Dermis microvascular lymphatic vessel endothelial cell (primary cell): Measurements from ENCODE around the gene TCERG1L. TPM values are rescaled to one million over a fixed set of nuclear protein-coding genes. Genes with fewer than 3 reads are reported as not detected.

Source experiments
- DNase-seq, 2 donors: peaks; one replicate each; pipeline versions ENCODE4 v3.0.0 to v3.0.0-alpha.2; 2010; ENCODE audit warnings: low read depth in 2 of 2
- total RNA-seq: library from RNA; depleted of rRNA; stranded (reverse); fragments of >200 nt; gene quantifications from 2 replicates; pipeline ENCODE4 v1.2.1, GENCODE V29; 2014

TCERG1L gene
- total RNA-seq, 1 donor from 2014 or later, result not detected

- no peak for DNase-seq
These were observed 5.0 kb upstream of the TCERG1L start for GRCh38 chr10:131316321-131317075.

GRCh38 chr10:131315344-131315743 lies 3.8 kb upstream of the TCERG1L start:
- no peak for DNase-seq

DNA sequence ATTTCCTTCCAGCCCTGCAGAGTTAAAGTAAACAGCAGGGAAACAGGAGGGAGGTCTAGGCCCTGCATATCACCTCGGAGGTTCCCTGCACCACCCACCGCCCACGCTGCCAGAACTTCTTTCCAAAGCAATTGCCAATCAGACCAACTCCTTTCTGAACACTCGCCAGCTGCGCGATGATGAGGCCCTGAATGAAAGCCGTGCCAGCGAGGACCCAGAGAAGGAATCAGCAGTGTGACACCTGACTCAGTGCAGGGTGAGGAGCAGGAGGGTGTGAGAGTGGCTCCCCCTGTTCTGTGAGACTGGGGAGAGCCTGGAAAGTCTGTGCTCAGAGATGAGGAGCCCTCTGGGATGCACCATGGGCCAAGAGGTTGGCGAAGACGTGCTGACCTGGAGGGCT lies 3.3 kb upstream of the TCERG1L start:
- DNase-seq, result no peak

DNA sequence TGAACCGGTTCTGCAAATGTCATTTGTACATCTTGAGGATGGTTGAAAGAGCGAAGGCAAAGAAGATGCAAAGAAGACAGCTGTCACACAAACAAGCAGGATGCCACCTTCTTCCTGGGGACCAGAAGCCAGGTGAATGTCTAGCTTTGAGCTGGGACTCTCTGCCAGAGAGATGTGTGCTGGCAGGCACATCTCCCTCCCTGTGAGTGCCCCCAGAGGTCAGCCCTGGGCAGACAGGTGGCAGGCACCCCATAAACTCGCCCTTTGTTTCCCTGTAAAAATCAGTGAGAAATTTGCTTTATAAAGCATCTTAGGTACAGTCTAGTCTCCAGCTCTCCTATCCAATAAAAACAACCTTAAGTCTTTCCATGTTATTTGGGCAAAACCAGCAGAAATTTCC lies 2.6 kb upstream of the TCERG1L start:
- no peak for DNase-seq

GRCh38 chr10:131313377-131313776 lies 1.9 kb upstream of the TCERG1L start:
- DNase-seq, result no peak

GRCh38 chr10:131312478-131312836 lies 936 bp upstream of the TCERG1L start:
- peak in 1 of 2 donors; percentile 3 for DNase-seq

DNA sequence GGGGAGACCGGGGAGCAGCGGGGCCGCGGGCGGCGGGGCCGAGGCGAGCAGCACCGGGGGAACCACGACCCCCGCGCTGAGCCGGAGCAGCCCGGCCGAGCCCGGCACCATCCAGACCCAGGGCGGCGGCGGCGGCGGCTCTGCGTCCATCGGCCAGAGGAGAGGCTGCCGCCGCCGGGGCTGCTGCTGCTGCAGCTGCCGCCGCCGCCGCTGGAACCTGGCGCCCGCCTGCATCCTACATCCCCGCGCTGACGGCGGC lies 190 bp downstream of the TCERG1L start:
- no peak for DNase-seq

DNA sequence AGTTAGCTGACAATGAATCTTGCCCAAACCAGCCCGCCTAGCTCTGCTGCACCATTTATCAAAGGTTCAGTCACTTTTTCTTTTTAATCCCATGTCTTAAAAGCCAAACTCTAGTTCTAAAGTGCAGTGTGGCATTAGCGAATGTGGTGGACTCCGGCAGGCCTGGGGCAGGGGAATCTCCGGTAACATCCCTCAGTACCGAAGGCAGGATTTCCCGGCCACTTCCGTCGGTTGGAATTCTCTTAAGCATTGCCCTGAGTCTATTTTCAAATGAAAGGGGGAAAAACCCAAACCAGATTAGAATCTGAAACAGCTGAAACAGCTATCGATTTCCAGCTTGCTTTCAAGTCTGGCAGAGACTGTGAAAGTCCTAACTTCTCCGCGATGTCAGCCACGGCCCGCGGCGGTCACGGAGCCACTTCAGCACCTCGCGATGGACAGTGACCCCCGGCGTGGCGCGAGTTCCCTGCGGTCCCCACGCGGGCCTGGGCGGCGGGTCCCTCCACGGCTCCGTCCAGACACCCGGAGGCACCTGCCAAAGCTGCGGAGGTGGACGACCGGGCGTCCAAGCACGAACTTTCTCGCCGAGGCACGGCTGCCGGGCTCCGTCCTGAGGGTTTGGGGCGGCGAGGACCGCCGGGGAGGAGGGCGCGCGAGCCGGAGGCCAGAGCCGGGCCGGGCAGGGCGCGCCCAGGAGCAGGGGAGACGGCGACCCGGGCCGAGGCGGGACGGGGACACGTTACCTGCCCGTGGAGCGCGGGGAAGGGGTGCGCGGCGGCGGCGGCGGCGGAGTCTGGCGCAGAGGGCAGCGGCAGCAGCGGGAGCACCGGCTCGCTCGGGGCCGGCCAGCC lies 745 bp downstream of the TCERG1L start:
- DNase-seq, result no peak

DNA sequence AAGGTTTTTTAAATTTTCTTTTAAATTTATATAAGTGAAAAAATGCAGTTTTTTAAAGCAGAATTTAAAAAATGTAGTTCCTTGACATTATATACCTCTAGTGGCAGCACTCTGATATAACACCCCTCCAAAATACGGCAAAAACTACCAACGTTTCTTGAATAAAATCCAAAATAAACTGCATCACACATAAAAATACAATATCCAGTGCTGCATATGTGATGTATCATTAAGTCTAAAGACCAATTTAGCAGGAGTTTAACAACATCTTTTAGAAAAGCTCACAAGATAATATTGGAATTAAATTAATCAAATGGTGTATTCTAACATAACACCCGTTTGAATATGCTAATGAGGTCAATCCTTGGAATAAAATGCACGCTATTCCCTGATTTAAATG lies 1.4 kb downstream of the TCERG1L start:
- no peak for DNase-seq

GRCh38 chr10:131300508-131300907 lies 11.0 kb downstream of the TCERG1L start:
- DNase-seq, result no peak

DNA sequence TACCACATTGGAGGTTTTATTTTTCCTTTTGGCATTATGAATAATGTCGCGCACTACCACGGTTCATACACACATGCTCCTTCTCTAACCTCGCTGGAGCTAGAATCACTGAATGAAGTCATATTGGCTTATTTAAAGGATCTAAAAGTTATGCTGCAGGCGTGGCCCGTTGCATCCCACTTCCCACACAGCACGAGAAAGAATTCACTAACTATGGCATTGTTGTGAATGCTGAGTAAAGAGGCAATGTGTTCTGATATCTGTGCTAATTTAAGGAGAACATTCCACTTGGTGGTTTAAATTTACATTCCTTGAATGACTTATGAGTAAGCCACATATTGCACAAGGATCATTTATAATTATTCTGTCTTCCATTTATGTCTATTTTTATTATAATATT lies 20.7 kb downstream of the TCERG1L start:
- no peak for DNase-seq

GRCh38 chr10:131288648-131289047 lies 22.9 kb downstream of the TCERG1L start:
- DNase-seq, result no peak

GRCh38 chr10:131282961-131283360 lies 28.6 kb downstream of the TCERG1L start:
- no peak for DNase-seq

DNA sequence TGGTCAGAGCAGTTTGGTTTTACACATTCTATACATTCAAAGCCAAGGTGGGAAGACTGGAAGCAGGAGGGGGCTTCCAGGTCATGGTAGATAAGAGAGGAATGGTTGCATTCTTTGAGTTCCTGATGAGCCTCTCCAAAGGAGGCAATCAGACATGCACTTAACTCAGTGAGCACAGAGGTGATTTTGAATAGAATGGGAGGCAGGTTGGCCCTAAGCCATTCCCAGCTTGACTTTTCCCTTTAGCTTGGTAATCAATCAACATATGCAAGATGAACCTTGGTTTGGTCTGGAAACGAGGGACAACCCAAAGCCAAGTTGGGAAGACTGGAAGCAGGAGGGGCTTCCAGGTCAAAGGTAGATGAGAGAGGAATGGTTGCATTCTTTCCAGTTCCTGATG lies 31.4 kb downstream of the TCERG1L start:
- DNase-seq, result no peak

- DNase-seq, result no peak
These were observed 32.0 kb downstream of the TCERG1L start for GRCh38 chr10:131279516-131279915.

GRCh38 chr10:131277969-131278368 lies 33.6 kb downstream of the TCERG1L start:
- no peak for DNase-seq

DNA sequence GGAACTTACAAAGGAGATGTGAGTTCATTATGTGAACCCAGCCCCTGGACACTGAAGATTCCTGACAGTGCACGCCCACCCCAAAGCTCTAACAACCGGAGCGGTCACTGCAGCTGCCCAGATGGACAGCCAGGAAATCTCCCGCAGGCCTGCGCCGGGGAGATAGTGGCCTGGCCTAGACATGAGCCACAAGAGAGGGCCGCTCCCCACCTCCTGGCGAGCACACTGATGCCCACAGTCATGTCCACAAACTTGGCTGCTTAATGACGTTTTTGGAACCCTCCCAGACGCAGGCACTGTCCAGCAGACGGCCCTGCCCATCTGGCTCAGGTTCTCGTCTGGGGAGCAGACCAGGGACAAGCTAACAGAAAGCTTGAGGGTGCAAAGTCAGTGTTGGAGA lies 34.2 kb downstream of the TCERG1L start:
- no peak for DNase-seq

GRCh38 chr10:131275691-131276090 lies 35.8 kb downstream of the TCERG1L start:
- DNase-seq, result no peak

DNA sequence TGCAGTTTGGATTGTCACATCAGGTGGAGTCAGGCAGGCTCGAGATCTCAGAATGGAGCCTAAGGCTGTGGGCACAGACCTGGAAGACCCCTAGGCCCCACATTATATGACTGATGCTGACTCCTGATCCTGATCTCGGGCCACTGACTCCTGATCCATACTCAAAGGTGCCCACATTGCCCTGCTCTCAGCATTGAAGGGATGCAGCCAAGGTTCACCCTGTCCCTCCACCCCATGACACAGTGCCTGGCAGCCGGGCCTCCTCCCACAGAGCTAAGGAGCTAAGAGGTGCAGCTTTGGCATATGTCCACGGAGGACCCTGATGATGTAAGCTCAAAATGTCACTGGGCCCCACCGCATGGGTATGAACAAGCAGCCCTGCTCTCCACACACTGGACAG lies 36.6 kb downstream of the TCERG1L start:
- no peak for DNase-seq

GRCh38 chr10:131274133-131274880 lies 37.2 kb downstream of the TCERG1L start:
- no peak for DNase-seq

DNA sequence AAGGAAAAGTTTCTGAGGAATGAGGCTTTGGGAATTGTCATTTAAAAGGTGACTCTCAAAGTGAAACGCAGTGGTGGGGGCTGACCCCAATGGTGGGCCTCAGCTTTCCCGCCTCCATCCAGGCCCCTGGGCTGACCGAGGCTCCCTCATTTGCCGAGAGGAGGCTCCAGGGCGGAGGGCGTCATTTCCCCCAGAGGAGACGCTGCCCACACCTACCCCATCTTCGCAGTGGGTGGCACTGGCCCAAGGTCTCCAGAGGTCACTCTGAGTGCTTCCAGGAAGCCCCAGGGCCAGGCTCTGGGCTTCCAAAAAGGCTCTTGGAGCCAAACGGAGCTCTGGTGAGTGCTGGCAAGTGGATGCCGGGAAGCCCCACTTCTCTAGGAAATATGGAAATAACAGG lies 38.0 kb downstream of the TCERG1L start:
- DNase-seq, result no peak

DNA sequence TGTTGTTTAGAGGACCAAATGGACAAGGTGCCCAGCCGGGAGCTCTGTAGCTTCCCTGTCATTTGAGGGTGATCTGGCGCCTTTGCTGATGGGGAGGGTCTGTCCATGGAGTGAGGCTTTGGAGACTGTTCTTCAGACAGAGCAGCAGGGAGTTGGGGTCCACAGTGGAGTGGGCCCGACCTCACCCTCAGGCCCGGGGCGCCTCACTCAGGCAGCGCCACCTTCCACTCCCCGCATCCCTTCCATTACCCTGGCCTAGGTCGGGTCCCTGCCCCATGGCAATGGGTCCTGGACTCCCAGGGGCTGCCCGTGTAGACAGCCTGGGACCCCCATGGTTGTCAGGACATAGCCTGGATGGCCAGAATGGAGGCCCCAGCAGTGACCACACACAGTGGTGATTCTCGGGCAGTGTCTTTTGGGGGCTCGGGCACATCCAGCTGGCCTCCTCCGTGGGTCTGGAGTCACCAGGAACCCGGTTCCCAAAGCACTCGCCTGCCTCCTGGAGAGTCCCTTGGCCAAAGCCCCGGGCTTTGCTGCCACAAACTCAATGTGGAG lies 38.5 kb downstream of the TCERG1L start:
- no peak for DNase-seq
